IMR-90 (cell line): ENCODE results near the gene SSTR1. TPM values are rescaled to one million over a fixed set of nuclear protein-coding genes. Genes with fewer than 3 reads are reported as not detected.

ENCODE experiments used
- ATAC-seq: fragments of 200-7000 bp; cut with Tn5 transposase; 2 replicates; pipeline ENCODE4 v1.9.1; 2020; ENCODE audit warnings: low read depth, mild to moderate bottlenecking, moderate library complexity
- BruUV-seq: library from RNA; stranded (reverse); fragments of 400-500 nt; replicated peaks from 2 replicates; lab custom pipeline; 2021; lab: Mats Ljungman, UMichigan
- CTCF ChIA-PET: fragments of 300-600 bp; formaldehyde crosslinking; extraction: SDS; loops from one replicate; lab custom pipeline; 2021; ENCODE audit warnings: antibody characterized with exemption; lab: Yijun Ruan, JAX
- POLR2A ChIA-PET: fragments of 300-600 bp; sonication (Branson Sonifier 250); formaldehyde crosslinking; loops from one replicate; lab custom pipeline; 2022; ENCODE audit warnings: antibody characterized with exemption; ENCODE audit not compliant: unreplicated experiment; lab: Charles Lee
- DNase-seq: peaks from one replicate; pipeline ENCODE4 v3.0.0; 2013
- H2AFZ ChIP-seq: replicated peaks from 2 replicates; pipeline ENCODE3; 2013; ENCODE audit warnings: low read length, mild to moderate bottlenecking; ENCODE audit not compliant: poor library complexity
- H2AK5ac ChIP-seq: 2 replicates; pipeline ENCODE4 v1.6.1; 2013; ENCODE audit warnings: low read depth, low read length, inconsistent platforms
- H2AK9ac ChIP-seq: replicated peaks from 2 replicates; pipeline ENCODE3; 2013; ENCODE audit warnings: mild to moderate bottlenecking, low read depth, low read length, moderate library complexity; ENCODE audit not compliant: poor library complexity
- H2BK120ac ChIP-seq: 2 replicates; pipeline ENCODE4 v1.6.1; 2013; ENCODE audit warnings: low read depth, low read length, inconsistent platforms
- H2BK15ac ChIP-seq: 3 replicates; pipeline ENCODE4 v1.6.1; 2013; ENCODE audit warnings: low read depth, low read length, inconsistent platforms
- H2BK20ac ChIP-seq: 2 replicates; pipeline ENCODE4 v1.6.1; 2013; ENCODE audit warnings: low read depth, mild to moderate bottlenecking, inconsistent platforms, low read length, moderate library complexity
- H2BK5ac ChIP-seq: 2 replicates; pipeline ENCODE4 v1.6.1; 2013; ENCODE audit warnings: mild to moderate bottlenecking, low read depth, low read length, inconsistent platforms; ENCODE audit not compliant: poor library complexity, severe bottlenecking
- H3K14ac ChIP-seq: replicated peaks from 2 replicates; pipeline ENCODE4 v1.6.1; 2013; ENCODE audit warnings: low read depth, low read length, inconsistent platforms
- H3K18ac ChIP-seq: 2 replicates; pipeline ENCODE4 v1.6.1; 2013; ENCODE audit warnings: low read depth, low read length, control low read depth
- H3K23ac ChIP-seq: 2 replicates; pipeline ENCODE4 v1.6.1; 2013; ENCODE audit warnings: low read depth, low read length, inconsistent platforms
- H3K27ac ChIP-seq: 2 replicates; pipeline ENCODE4 v1.5.1; 2013; ENCODE audit warnings: mild to moderate bottlenecking, control low read depth, low read length; ENCODE audit not compliant: insufficient read depth
- H3K27me3 ChIP-seq: 2 replicates; pipeline ENCODE4 v1.6.1; 2013; ENCODE audit warnings: low read length; ENCODE audit not compliant: control insufficient read depth, insufficient read depth
- H3K36me3 ChIP-seq: 2 replicates; pipeline ENCODE4 v1.6.1; 2013; ENCODE audit warnings: low read length, mixed read lengths; ENCODE audit not compliant: control insufficient read depth, insufficient read depth
- H3K4ac ChIP-seq: 2 replicates; pipeline ENCODE4 v1.6.1; 2013; ENCODE audit warnings: low read depth, low read length, inconsistent platforms
- H3K4me1 ChIP-seq: 2 replicates; pipeline ENCODE4 v1.6.1; 2013; ENCODE audit warnings: low read length, mixed read lengths; ENCODE audit not compliant: control insufficient read depth, insufficient read depth
- H3K4me2 ChIP-seq: 2 replicates; pipeline ENCODE4 v1.6.1; 2013; ENCODE audit warnings: low read depth, mild to moderate bottlenecking, control low read depth, low read length, moderate library complexity
- H3K4me3 ChIP-seq: 2 replicates; pipeline ENCODE4 v1.5.1; 2013; ENCODE audit warnings: low read depth, mild to moderate bottlenecking, control low read depth, low read length, moderate library complexity; ENCODE audit not compliant: insufficient read depth
- H3K56ac ChIP-seq: 2 replicates; pipeline ENCODE4 v1.6.1; 2013; ENCODE audit warnings: low read length, inconsistent platforms; ENCODE audit not compliant: insufficient read depth; ENCODE audit errors: extremely low read depth
- H3K79me1 ChIP-seq, 2 experiments: 2 replicates each; pipeline ENCODE4 v1.6.1; 2013; ENCODE audit warnings: low read length in 2 of 2, inconsistent platforms in 1 of 2, low read depth in 1 of 2
- H3K9ac ChIP-seq: 2 replicates; pipeline ENCODE4 v1.6.1; 2013; ENCODE audit warnings: low read depth, low read length, control low read depth
- H3K9me1 ChIP-seq: 2 replicates; pipeline ENCODE4 v1.6.1; 2013; ENCODE audit warnings: low read length, inconsistent platforms; ENCODE audit not compliant: insufficient read depth
- H3K9me3 ChIP-seq: 2 replicates; pipeline ENCODE4 v1.6.1; 2013; ENCODE audit warnings: low read length; ENCODE audit not compliant: control insufficient read depth, insufficient read depth
- H4K20me1 ChIP-seq: 2 replicates; pipeline ENCODE4 v1.6.1; 2013; ENCODE audit warnings: low read length, inconsistent platforms; ENCODE audit not compliant: insufficient read depth
- H4K5ac ChIP-seq: 2 replicates; pipeline ENCODE4 v1.6.1; 2013; ENCODE audit warnings: mild to moderate bottlenecking, low read depth, low read length, control low read depth
- H4K8ac ChIP-seq, 2 experiments: 2 replicates each; pipeline ENCODE4 v1.6.1; 2013; ENCODE audit warnings: low read depth in 2 of 2, low read length in 2 of 2, control low read depth in 1 of 2, inconsistent platforms in 1 of 2
- H4K91ac ChIP-seq: 2 replicates; pipeline ENCODE4 v1.6.1; 2013; ENCODE audit warnings: low read depth, low read length, inconsistent platforms; ENCODE audit not compliant: insufficient read depth
- ELK1 ChIP-seq: fragments of 150-350 bp; IDR thresholded peaks from 2 replicates; pipeline ENCODE4 v1.6.1; 2016; ENCODE audit warnings: low read depth, mild to moderate bottlenecking, low read length, moderate library complexity, borderline replicate concordance
- FOS ChIP-seq: fragments of 150-350 bp; IDR thresholded peaks from 2 replicates; pipeline ENCODE4 v1.6.1; 2016; ENCODE audit warnings: low read depth, low read length
- MAZ ChIP-seq: IDR thresholded peaks from 2 replicates; pipeline ENCODE4 v1.6.1; 2012; ENCODE audit warnings: low read depth, mild to moderate bottlenecking, low read length, improper control_type of control experiment, moderate library complexity, borderline replicate concordance
- MXI1 ChIP-seq: IDR thresholded peaks from 2 replicates; pipeline ENCODE4 v1.6.1; 2012; ENCODE audit warnings: low read depth, mild to moderate bottlenecking, low read length, moderate library complexity, borderline replicate concordance
- RAD21 ChIP-seq: IDR thresholded peaks from 2 replicates; pipeline ENCODE4 v1.6.1; 2012; ENCODE audit warnings: low read length, improper control_type of control experiment
- RCOR1 ChIP-seq: IDR thresholded peaks from 2 replicates; pipeline ENCODE4 v1.6.1; 2012; ENCODE audit warnings: mild to moderate bottlenecking, low read length, improper control_type of control experiment; ENCODE audit not compliant: insufficient replicate concordance
- SMC3 ChIP-seq: fragments of 150-350 bp; IDR thresholded peaks from 2 replicates; pipeline ENCODE4 v1.6.1; 2016; ENCODE audit warnings: low read depth, mild to moderate bottlenecking, antibody characterized with exemption, low read length, moderate library complexity
- WGBS, 2 experiments: methylation state at CpG; one replicate each; pipeline versions ENCODE4 v1.1.5 to v1.1.7; 2013; ENCODE audit warnings: missing lambda C conversion rate in 2 of 2; ENCODE audit not compliant: insufficient read length in 1 of 2; ENCODE audit errors: extremely low coverage in 2 of 2; 5-methylcytosine and 5-hydroxymethylcytosine counted together
- dilution Hi-C: fragments of 300-500 bp; cut with HindIII; formaldehyde crosslinking; loops from one replicate; pipeline ENCODE4 v1.14.3; 2018; ENCODE audit warnings: low sequenced_read_pairs; ENCODE audit not compliant: unreplicated experiment
- in situ Hi-C: fragments of 300-500 bp; cut with MboI; formaldehyde crosslinking; loops from 3 replicates; pipeline ENCODE4 v1.14.3; 2019; ENCODE audit warnings: low sequenced_read_pairs, inconsistent platforms, mixed read lengths
- intact Hi-C: fragments of 100-400 bp; cut with micrococcal nuclease; formaldehyde crosslinking; loops from 2 replicates; pipeline ENCODE4 v1.10.0; 2022
- polyA plus RNA-seq, 3 experiments: library from polyadenylated mRNA; depleted of rRNA; stranded (reverse); fragments of >200 nt; gene quantifications; 2 replicates each; pipeline ENCODE4 v1.2.3, GENCODE V29; 2012; ENCODE audit warnings: low replicate concordance in 1 of 3
- total RNA-seq: library from RNA; depleted of rRNA; stranded (reverse); fragments of >200 nt; gene quantifications from 2 replicates; pipeline ENCODE4 v1.2.3, GENCODE V29; 2012

The SSTR1 gene
- total and polyA plus RNA-seq, 2 of the 4 experiments (the other 2 are of a cell fraction): 1.1 to 5.5 TPM

GRCh38 chr14:38217553-38217952, 9.8 kb downstream of the SSTR1 start:
- Histone ChIP-seq H3K14ac (no peak overlapping the region), H2BK120ac (no peak overlapping the region; the same call in 1 of the 2 replicates), H2AFZ (no peak overlapping the region), H3K18ac (no peak overlapping the region), H2AK5ac (no peak overlapping the region), H3K4me1 (no peaks in the 10 kb centered on the region), H3K36me3 (no peaks in the 10 kb centered on the region), H3K9me1 (no peaks in the 10 kb centered on the region), H4K8ac (no peak overlapping the region), H3K56ac (no peak overlapping the region), H3K4me3 (no peak overlapping the region), H3K27ac (no peak overlapping the region), H3K9me3 (no peaks in the 10 kb centered on the region), H4K20me1 (no peaks in the 10 kb centered on the region), H3K9ac (no peak overlapping the region), H2BK15ac (no peak overlapping the region), H3K23ac (no peak overlapping the region), H2BK20ac (no peak overlapping the region), H2BK5ac (no peak overlapping the region), H4K5ac (no peak overlapping the region), H2AK9ac (no peak overlapping the region), H4K91ac (no peak overlapping the region), H3K79me1 (no peaks in the 10 kb centered on the region), H3K27me3 (no peaks in the 10 kb centered on the region), H3K4ac (no peak overlapping the region), H3K4me2 (no peak overlapping the region)
- POLR2A ChIA-PET: no interaction called here
- in situ Hi-C loops: no loop called here
- WGBS, 2 experiments: no CpG with 5 or more reads among the region's 2 CpGs
- TF ChIP-seq SMC3 (no peak), FOS (no peak), RCOR1 (no peak), ELK1 (no peak), MXI1 (no peak), MAZ (no peak), RAD21 (no peak)
- no peak for DNase-seq
- BruUV-seq: no TSS peak
- intact Hi-C loops: no loop called here
- dilution Hi-C loops: no loop called here
- CTCF ChIA-PET: no interaction called here
- no peak for ATAC-seq
